Measurements from ENCODE around the gene DOK6.
"Not testable (repeated sequence)": the region's sequence is repeated elsewhere in the genome, so short reads cannot be mapped to it uniquely, and the experiment has no call there.

The DOK6 gene

GRCh38 chr18:69878213-69878933 is 477.7 kb downstream of the DOK6 start:
- no peak for DNase-seq

- not testable (repeated sequence) for DNase-seq
Observed at GRCh38 chr18:69879051-69879450, 478.4 kb downstream of the DOK6 start.

DNA sequence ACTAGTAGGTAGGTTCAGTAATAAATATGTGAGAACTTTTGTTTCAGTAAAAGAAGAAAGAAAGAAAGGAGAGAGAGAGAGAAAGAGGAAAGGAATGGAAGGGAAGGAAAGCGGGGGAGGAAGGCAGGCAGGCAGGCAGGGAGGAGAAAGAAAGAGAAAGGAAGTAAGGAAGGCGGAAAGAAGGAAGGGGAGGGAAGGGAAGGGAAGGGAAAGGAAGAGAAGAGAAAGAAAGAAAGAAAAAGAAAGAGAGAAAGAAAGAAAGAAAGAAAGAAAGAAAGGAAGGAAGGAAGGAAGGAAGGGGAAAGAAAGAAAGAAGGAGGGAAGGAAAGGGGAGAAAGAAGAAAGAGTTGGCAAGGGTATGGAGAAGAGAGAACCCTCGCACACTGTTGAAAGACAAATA is 479.4 kb downstream of the DOK6 start:
- no peak for DNase-seq

DNA sequence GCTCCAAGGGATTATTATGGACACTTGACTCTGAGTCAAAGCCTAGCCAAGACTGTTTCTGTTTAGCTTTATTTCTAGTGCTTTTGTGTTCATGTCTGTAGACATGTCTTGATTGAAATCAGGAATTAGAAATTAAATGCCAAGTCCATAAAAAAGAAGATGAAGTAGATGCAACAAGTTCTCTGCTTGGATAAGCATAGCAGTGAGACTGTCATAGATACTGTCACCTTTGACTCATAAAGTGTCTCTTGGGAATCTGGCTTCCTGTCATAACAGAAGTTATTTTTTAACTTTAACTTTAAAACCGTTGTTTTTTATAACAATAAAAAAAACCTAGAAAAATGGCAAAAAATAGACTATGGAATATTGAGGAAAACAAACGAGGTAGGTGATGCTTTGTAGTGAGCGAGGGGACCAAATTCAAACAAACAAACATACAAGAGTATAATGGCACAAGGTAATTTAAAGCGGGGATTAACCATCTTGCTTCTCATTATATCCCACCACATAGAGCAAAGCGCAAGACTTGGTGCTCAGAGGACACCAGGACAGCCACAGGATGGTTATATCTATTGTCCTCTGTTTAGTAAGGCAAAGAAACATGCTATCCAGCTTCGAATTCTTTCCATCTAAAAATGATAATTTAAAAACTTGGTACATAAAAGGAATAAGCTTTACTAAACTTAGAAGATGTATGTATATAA is 482.4 kb downstream of the DOK6 start:
- no peak for DNase-seq

DNA sequence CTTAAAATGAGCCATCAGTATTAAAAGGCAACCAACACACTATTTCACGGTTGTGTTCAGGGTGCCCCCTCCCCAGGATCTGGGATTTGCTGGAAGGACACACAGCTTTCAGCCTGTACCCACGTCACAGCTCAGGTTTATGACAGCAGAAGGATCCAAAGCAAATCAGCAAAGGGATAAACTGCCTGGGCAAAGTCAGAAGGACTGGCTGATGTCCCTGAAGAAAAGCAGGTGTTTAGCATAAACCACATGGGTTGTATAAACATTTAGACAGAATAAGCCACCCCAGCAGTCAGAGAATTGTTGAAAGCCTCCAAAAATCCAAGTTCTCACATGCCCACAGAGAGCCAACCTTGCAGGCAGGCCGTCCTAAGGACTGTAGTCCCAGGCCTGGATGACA is 483.1 kb downstream of the DOK6 start:
- DNase-seq: no peak

- DNase-seq: peak; percentile 56
Observed at GRCh38 chr18:69885355-69885754, 484.7 kb downstream of the DOK6 start.

DNA sequence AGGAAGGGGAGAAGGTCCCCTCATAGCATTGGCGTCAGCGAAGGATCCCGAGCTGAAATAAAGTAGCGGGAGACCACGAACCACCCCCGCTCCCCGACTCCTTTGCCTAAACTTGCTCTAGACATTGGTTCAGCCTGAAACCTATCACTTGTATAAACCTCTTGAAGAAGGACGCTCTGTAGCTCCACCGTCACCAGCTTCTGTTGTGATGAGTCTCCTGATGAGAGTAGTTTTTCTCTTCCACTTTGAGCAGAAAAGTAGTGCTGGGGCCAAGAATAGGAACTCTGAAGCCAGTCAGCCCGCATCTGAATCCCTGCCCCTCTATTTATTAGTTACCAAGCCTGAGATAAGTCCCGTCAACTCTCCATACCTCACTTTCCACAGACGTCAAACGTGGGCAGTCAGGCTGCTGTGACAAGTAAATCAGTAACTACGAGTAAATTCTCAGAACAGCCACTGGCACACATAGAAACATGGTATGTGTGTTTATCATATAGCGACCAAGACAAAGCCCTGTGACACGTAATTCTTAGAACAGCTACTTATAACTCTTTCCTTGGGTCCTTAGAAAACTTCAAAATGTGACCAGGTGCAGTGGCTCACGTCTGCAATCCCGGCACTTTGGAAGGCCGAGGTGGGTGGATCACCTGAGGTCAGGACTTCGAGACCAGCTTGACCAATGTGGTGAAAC is 485.3 kb downstream of the DOK6 start:
- DNase-seq: peak; percentile 90

DNA sequence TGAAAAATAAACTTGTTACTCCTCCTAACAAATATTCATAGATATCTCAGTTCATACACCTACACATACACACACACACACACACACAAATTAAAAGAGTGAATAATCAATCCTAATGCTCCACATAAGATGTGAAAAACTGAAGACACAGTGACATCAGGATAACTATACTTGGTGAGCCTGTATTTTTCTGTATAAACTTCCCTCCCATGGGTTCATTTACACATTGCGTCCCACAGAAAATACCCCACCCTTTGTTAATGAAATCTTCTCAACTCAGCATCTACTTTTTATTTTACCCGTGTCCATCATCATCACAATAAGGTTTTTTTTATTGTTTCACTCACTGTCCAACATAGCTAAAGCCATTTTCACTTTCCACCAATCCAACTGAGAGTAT is 486.6 kb downstream of the DOK6 start:
- no peak for DNase-seq

GRCh38 chr18:69889009-69889408 is 488.3 kb downstream of the DOK6 start:
- DNase-seq: no peak

DNA sequence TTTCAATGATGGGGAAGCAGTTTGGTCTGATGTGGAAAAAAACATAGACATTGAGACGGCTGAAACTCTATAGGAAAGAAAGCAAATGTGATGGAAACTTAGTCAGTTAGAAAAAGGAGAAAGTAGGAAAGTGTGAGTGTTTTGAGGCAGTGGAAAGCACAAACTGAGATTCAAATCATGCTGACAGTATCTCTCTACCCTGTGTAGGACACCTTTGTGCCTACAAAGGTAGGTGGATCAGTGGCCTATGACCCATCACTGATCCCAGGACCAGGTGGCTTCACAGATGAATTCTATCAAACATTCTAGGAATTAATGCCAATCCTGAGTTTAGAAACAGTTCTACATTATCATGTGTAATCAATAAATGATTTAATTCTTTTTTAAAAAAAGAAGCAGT is 489.9 kb downstream of the DOK6 start:
- DNase-seq: no peak

- no peak for DNase-seq
Observed at GRCh38 chr18:69894467-69894866, 493.8 kb downstream of the DOK6 start.

DNA sequence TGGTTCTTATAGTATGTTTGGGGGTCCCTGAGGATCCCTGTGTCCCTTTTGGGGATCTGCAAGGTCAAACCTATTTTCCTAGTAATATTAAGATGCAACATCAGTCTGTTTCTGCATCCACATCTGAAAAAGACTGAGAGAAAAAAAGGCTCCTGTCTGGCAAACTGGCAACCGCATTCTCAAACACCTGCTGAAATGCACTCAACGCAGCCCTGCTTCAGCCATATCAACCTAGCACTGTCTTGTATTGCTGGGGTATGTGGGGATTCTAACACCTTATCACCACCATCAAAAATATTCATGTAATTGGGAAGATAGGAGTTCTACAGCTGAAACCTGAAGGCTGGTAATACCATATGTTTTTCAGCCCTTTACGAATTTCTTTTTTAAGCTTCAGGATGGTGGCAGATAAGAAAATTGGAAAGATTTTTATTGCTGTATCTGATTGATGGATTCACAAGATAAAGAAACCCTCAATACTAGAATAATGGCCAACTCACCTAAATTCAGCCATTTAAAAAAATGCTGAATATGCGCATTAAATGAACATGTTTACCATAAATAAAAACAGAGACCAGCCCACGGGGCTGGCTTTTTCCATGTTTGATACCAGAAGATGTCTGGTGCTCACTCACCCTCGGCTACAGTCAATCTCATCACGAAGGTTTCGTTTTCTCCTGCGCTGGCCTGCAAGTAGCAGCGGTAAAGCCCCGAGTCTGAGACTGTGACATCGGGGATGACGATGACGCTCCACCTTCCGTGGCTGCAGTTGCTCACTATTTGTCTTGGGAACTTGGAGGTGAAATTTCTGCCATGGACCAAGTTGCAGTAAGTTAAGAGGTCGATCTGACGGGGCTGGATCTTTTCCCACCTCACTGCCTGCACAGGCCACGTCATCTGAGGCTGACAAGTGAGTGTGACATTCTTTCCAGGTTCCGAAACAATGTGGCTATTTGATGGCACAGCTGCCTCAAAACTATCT is 494.7 kb downstream of the DOK6 start:
- no peak for DNase-seq

DNA sequence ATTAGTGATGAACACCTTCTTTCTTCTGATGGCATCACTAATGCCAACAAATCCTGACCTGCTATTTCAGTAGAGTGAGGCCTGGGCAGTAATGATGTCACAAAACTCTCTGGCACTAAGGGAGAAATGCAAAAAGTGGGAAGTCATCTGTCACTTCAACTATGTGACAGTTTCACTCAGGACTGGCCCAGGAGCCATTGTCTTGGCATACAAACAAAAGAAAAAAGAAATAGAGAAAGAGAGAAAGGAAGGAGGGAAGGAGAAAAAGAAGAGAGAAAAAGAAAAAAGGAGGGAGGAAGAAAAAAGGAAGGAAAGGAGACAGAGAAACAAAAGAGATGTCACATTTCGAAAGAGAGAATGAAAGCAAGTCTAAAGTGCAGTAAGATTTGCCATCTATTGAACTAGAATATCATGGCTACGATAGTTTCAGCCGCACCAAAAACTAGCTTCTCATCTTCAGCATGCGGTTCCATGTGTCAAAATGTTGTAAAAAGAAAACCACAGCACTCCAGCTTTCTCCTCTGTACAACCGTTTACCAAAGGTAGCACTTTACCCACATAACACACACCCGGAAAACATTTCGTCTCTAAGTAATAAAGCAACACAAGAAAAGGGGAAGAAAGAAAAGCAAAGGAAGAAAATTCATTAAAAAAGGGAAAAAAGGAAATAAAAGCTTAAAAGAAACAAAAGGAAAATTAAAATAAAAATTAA is 496.9 kb downstream of the DOK6 start:
- DNase-seq: no peak

DNA sequence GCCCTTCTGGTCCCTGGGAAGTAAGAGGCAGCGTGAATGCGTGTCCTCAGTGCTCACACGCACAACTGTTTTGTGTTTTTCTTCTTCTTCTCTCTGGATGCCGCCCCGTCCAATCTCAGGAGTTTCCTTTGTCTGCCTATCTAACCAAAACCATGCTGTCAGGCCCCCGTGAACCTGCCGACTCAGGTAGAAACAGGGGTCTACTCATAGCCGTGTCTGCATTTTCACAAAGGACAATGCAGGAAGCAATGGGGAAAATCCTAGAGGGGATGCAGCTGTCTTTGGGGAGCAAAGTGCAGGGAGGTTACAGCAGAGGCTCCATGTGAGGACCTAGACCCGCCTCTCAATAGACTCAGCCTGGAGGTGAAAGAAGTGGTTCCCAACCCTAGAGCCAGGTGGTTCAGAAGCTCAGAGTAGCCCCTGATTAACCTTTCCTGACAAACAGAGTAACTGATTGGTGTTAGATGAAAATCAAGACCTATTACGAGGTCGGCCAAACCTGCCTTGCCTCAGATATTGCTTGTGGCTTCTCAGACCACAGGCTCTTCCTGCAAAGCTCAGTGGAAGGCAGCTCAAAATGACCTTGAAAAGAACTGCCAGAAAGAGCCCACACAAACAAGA is 497.7 kb downstream of the DOK6 start:
- no peak for DNase-seq

All from DMS53 (cell line).